Right lobe of liver (tissue), 6 donors: ENCODE data around the gene SHISA4. TPM values are rescaled to one million over a fixed set of nuclear protein-coding genes. Genes with fewer than 3 reads are reported as not detected.
A peak's percentile ranks its signal among the peaks of the same experiment; 100 is the strongest.

Experiments used
- ATAC-seq, 4 donors: fragments of 200-7000 bp; cut with Tn5 transposase; one replicate each; pipeline ENCODE4 v1.9.1; 2020; ENCODE audit warnings: mild to moderate bottlenecking in 4 of 4, moderate library complexity in 4 of 4
- DNase-seq, 3 donors: peaks; one replicate each; pipeline ENCODE4 v3.0.0-alpha.2; 2020
- H3K27ac ChIP-seq, 3 donors: fragments of 200-600 bp; one replicate each; pipeline ENCODE4 v1.8.0; 2022
- H3K27me3 ChIP-seq, 2 donors: fragments of 200-600 bp; one replicate each; pipeline ENCODE4 v1.8.0; 2022
- H3K36me3 ChIP-seq, 4 donors: fragments of 200-600 bp; sonication (generic) in 1 of 4; one replicate each; pipeline versions ENCODE4 v1.5.1 to v1.8.0; 2017 to 2022; ENCODE audit warnings: control low read depth in 1 of 4
- H3K4me1 ChIP-seq, 4 donors: fragments of 200-600 bp; sonication (generic) in 1 of 4; one replicate each; pipeline versions ENCODE4 v1.5.1 to v1.8.0; 2017 to 2022; ENCODE audit warnings: control low read depth in 1 of 4
- H3K4me3 ChIP-seq, 3 donors: fragments of 200-600 bp; one replicate each; pipeline ENCODE4 v1.8.0; 2022
- H3K9me3 ChIP-seq, 4 donors: fragments of 200-600 bp; sonication (generic) in 1 of 4; one replicate each; pipeline versions ENCODE4 v1.5.1 to v1.8.0; 2017 to 2022; ENCODE audit warnings: control low read depth in 1 of 4
- CTCF ChIP-seq, 4 donors: fragments of 200-600 bp in 3 of 4; fragments of 450-650 bp in 1 of 4; IDR thresholded peaks; one replicate each; pipeline versions ENCODE4 v1.5.1 to v1.8.0; 2016 to 2022; ENCODE audit warnings: antibody characterized with exemption in 4 of 4, mild to moderate bottlenecking in 2 of 4
- POLR2A ChIP-seq: fragments of 450-650 bp; IDR thresholded peaks from one replicate; pipeline ENCODE4 v1.6.1; 2017; ENCODE audit warnings: antibody characterized with exemption, mild to moderate bottlenecking
- WGBS: methylation state at CpG from one replicate; pipeline ENCODE4 v1.1.6; 2018; ENCODE audit warnings: low coverage, low lambda C conversion rate; ENCODE audit not compliant: insufficient coverage; ENCODE audit errors: missing lambda C conversion rate; 5-methylcytosine and 5-hydroxymethylcytosine counted together
- intact Hi-C, 2 donors: fragments of 100-400 bp; cut with DNase I; formaldehyde crosslinking; loops; one replicate each; pipeline versions ENCODE4 v1.11.2 to v1.14.1; 2022
- total RNA-seq, 6 experiments: library from RNA; depleted of rRNA in 2 of 6; stranded (reverse); fragments of >200 nt in 2 of 6; fragmentation: NEBNext Ultra II Directional in 3 of 6; extraction: Animal tissue kit (Norgen Biotek cat#: 25700) in 3 of 6; gene quantifications; one replicate each; pipeline versions ENCODE4 v1.1.0 to v1.2.4, GENCODE V29; 2016 to 2023
- donor health status: DM: no; HTN: yes; CAD: no.
- donor health status: DM: no; HTN: no; CAD: no.
- donor health status: DM: no; HTN: no; CAD: no.
- donor health status: DM: no; HTN: yes; CAD: no.
- donor health status: DM: no; HTN: yes; CAD: no.

The SHISA4 gene
- total RNA-seq, 6 experiments from 2014 or later: 2.5 to 8.1 (median 4.8) TPM

DNA sequence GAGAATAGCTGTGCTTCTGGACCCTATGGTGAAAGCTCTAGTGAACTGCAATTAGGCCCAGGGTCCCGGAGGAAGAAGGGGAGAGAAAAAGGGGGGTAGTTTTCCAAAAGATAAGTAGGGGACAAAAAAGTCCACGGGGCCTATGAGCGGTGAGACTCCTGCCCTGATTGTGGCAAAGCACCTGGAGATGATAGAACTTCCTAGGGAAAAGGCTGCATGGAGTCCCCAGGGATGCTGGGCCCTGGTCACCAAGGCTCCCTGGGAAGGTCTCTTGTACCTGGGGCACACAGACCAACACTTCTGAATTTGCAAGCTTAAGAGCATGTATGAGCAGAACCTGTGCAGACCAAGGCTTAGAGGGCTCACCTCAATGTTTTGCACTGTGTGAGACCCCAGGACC is 5.4 kb upstream of the SHISA4 start:
- TF ChIP-seq POLR2A: no peak
- TF ChIP-seq CTCF (IDR thresholded peaks at IDR 0.05): no peak
- no peak overlapping the region for H3K4me3 ChIP-seq
- H3K36me3 ChIP-seq: no peaks in the 10 kb centered on the region
- ATAC-seq (no peak), DNase-seq (no peak)
- intact Hi-C loops: loop anchor here in 1 of 2 donors (10.0 kb wide), 1 partner anchor 242 kb away; the partner anchor contains the start of gene GPR37L1
- no peak overlapping the region for H3K27ac ChIP-seq
- 73% methylated on average over 2 of the region's 3 CpGs for WGBS
- no peaks in the 10 kb centered on the region for H3K9me3 ChIP-seq
- peaks cover 0 to 19% (median 0%) of the 10 kb centered on the region in 4 donors for H3K4me1 ChIP-seq
- H3K27me3 ChIP-seq: no peaks in the 10 kb centered on the region

- intact Hi-C loops: loop anchor here in 1 of 2 donors (10.0 kb wide), 1 partner anchor 241 kb away; the partner anchor contains the start of gene GPR37L1
These were observed 4.9 kb upstream of the SHISA4 start for GRCh38 chr1:201883786-201884185.

GRCh38 chr1:201884425-201884824 is 4.3 kb upstream of the SHISA4 start:
- DNase-seq (peak in 1 of 3 donors; percentile 20), ATAC-seq (no peak)
- no peak overlapping the region for H3K27ac ChIP-seq
- H3K27me3 ChIP-seq: no peaks in the 10 kb centered on the region
- 38% methylated on average over 1 of the region's 1 CpG for WGBS
- H3K4me3 ChIP-seq: no peak overlapping the region
- peaks cover 0 to 26% (median 0%) of the 10 kb centered on the region in 4 donors for H3K4me1 ChIP-seq
- H3K9me3 ChIP-seq: no peaks in the 10 kb centered on the region
- intact Hi-C loops: loop anchor here in 1 of 2 donors (10.0 kb wide), 1 partner anchor 240 kb away; the partner anchor contains the start of gene GPR37L1
- no peaks in the 10 kb centered on the region for H3K36me3 ChIP-seq
- TF ChIP-seq POLR2A (no peak), CTCF (IDR thresholded peaks at IDR 0.05) (no peak)

More at GRCh38 chr1:201883786-201884185, 4.9 kb upstream of the SHISA4 start:
- WGBS: 23% methylated on average over 7 of the region's 7 CpGs
- no peaks in the 10 kb centered on the region for H3K27me3 ChIP-seq
- no peak overlapping the region for H3K4me3 ChIP-seq
- H3K4me1 ChIP-seq: peaks cover 0 to 20% (median 0%) of the 10 kb centered on the region in 4 donors
- ATAC-seq (peak in 2 of 4 donors; percentile 25 to 46), DNase-seq (no peak)
- no peaks in the 10 kb centered on the region for H3K9me3 ChIP-seq
- no peak for TF ChIP-seq POLR2A
- TF ChIP-seq CTCF (IDR thresholded peaks at IDR 0.05): no peak
- H3K27ac ChIP-seq: no peak overlapping the region
- no peaks in the 10 kb centered on the region for H3K36me3 ChIP-seq

GRCh38 chr1:201885531-201886075 is 3.1 kb upstream of the SHISA4 start:
- no peak for TF ChIP-seq POLR2A
- TF ChIP-seq CTCF (IDR thresholded peaks at IDR 0.05): no peak
- H3K4me1 ChIP-seq: peaks cover 0 to 28% (median 0%) of the 10 kb centered on the region in 4 donors
- DNase-seq (peak in 1 of 3 donors; percentile 12), ATAC-seq (no peak)
- no peaks in the 10 kb centered on the region for H3K27me3 ChIP-seq
- H3K36me3 ChIP-seq: no peaks in the 10 kb centered on the region
- no peak overlapping the region for H3K4me3 ChIP-seq
- H3K27ac ChIP-seq: no peak overlapping the region
- intact Hi-C loops: loop anchor here in 1 of 2 donors (10.0 kb wide), 1 partner anchor 239 kb away; the partner anchor contains the start of gene GPR37L1
- 84% methylated on average over 5 of the region's 6 CpGs for WGBS
- H3K9me3 ChIP-seq: no peaks in the 10 kb centered on the region
